GF-D8 (cell line): ENCODE measurements around the gene KCNJ10.
"Not testable (repeated sequence)": the region's sequence is repeated elsewhere in the genome, so short reads cannot be mapped to it uniquely, and the experiment has no call there.

ENCODE experiments used
- DNase-seq: peaks from one replicate; lab custom pipeline; 2025; lab: John Stamatoyannopoulos, UW

The KCNJ10 gene

DNA sequence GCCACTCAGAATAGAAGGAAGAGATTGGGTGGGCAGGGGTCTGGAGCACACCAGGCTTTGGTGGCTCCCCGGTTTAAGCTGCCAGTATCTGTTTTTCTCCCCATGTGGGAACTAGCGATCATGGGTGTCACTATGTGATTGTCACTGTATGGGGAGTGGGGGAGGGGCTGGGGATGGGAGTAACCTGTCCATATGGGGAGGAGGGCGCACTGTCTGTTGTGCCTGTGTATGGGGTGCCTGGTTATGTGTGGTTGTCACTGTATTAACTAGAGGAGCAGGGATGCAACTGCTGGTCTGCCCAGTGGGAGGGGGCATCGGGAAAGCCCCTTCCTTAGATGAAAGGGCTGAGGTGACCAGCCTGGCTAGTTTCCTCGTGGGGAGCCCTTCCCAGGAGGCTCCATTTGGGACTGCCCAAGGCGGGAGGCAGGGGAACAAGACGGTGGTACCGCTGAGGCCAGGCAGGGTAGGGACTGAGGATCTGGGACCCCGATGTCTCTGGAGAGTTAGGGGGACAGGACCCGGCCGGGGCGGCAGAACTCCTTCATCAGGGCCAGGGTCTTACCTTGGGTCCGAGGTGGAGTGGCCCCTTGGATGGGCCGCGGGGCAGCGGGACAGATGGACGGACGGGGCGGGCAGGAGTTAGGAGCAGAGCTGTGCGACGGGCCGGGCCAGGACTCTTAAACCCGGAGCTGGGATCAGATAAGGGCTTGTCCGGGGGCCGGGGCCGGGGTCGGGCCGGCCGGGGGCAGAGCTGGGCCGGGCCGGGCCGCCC lies at the start of gene KCNJ10:
TSS of gene KCNJ10 (minus strand) at position 701 of the 772 bp plus-strand sequence. CDS start 27,628 bp downstream, outside the sequence.
- no peak for DNase-seq

GRCh38 chr1:160118928-160119327 lies 49.0 kb upstream of the KCNJ10 start:
- no peak for DNase-seq

DNA sequence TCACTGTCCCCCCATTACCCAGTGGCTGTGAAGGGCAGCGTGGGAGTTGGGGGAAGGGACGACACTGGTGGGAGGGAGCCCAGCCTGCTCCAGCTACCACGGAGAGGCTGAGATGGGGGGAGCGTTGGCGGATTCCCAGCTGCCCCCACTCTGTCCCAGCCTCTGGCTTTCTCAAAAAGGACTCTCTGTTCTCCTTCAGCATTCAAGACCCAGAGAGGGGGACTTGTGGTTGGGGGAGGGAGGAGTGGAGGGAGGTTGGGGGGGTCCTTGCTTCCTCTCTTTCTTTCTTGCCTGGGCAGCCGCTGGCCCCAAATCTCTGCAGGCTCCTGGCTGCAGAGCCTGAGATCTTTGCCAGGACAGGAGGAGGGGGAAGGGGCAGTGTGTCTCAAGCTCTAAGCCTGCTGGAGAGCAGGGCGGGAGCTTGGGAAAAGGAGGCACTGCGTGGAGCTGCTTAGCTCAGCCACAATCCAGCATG lies 47.8 kb upstream of the KCNJ10 start:
- no peak for DNase-seq

DNA sequence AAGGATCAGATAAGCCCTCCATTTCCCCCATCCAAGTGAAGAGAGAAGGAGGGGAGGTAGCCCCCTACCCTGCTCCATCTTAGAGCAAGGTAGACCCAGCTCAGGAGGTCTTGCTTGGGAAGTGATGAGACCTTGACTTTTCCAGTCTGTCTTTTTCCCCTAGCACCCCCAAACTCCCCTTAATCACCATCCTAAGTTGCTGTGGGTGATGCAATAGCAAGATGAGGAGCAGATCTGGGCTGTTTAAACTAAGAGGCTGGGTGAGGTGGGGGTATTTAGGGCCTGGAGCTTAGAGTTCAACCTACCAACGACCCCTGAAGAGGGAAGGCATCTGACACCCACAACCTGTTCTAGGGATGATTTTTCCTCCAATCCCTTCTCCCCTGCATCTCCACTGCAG lies 47.3 kb upstream of the KCNJ10 start:
- no peak for DNase-seq

GRCh38 chr1:160116283-160117147 lies 46.6 kb upstream of the KCNJ10 start:
- DNase-seq: no peak

GRCh38 chr1:160115545-160116282 lies 45.8 kb upstream of the KCNJ10 start, which contains the start of gene ATP1A2:
ATP1A2 (plus strand) TSS chr1:160115759; CDS start chr1:160115862, 103 bp downstream.
- no peak for DNase-seq

DNA sequence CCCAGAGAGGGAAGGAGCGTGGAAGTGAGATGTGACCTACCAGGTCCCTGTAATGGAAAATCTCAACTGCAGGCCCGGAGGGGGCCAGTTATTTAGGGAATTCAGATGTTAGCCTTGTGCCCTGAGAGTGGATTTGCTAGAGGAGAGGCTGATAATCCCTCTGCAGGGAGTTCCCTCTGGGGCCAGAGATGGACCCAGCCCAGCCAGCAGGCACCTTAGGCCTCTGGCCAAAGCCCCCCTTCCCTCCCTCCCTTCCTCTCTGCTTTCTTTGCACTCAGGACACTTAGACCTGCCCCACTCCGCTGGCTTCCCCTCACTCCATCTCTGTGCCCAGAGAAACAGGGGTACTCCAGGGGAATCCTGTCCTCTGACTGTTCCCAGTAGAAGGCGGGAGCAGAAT lies 44.1 kb upstream of the KCNJ10 start:
- no peak for DNase-seq

- no peak for DNase-seq
These were observed 43.4 kb upstream of the KCNJ10 start for GRCh38 chr1:160113407-160113806.

GRCh38 chr1:160112357-160112756 lies 42.4 kb upstream of the KCNJ10 start:
- no peak for DNase-seq

DNA sequence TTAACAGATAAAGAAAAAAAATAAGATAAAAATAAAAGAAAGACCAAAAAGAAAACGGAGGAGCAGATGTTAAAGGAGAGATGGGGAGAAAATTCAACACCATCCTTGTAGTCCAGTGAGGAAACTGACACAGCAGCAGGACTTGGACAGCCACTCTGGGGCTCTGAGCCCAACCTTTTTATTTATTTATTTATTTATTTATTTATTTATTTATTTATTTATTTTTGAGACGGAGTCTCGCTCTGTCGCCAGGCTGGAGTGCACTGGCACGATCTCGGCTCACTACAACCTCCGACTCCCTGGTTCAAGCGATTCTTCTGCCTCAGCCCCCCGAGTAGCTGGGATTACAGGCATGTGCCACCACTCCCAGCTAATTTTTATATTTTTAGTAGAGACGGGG lies 41.5 kb upstream of the KCNJ10 start:
- DNase-seq: not testable (repeated sequence)

DNA sequence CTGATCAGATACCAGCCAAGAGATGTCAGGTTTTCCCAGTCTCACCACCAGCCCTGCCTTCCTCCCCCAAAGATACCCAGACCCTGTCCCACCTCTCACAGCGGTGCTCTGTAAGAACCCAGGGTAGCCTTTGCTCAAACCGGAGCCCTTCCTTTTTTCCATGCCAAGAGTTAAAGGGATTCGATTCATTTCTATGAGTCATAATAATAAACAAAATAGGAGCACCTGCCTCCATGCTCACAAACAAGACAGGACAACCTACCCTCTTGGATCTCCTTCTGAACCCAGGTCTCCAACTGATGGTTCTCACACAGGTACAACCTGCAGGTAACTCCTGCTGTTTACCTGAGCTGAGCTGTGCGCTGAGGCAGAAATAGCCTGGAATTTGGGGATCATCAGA lies 39.7 kb upstream of the KCNJ10 start:
- no peak for DNase-seq

DNA sequence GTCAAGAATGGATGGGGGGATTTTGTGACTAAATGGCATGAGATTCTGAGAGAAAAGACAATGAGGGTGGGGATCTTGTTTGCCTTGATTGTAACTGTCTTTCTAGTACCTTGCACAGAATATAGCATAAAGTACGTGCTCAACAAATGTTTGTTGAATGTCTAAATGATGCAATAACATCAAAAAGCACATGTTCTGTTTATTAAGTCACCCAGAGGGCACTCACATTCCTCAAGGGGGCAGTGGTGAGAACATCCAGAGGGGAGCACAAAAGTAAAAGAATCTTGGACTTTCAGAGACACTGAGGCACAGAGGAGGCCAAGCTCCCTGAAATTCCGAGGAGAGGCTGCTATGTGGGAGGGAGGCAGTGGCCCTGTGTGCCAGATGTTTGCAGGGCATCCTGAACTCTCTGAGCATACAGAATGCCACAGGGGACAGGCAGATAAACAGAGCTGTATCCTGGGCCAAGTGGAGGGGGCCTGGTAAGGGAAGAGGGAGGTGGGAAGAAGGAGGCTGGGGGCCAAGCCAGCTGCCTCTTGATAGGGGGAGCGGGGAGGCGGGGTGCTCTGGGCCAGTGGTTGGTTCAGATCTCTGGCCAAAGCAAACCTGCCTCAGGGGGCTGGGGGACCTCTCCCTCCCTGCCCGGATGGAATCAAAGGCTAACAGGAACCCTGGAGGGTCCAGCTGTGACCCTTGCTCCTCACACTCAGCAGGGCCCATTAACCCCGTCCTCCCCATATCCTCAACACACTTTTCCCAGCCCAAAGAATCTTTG lies 39.1 kb upstream of the KCNJ10 start:
- DNase-seq: no peak

GRCh38 chr1:160107512-160107911 lies 37.6 kb upstream of the KCNJ10 start:
- no peak for DNase-seq

DNA sequence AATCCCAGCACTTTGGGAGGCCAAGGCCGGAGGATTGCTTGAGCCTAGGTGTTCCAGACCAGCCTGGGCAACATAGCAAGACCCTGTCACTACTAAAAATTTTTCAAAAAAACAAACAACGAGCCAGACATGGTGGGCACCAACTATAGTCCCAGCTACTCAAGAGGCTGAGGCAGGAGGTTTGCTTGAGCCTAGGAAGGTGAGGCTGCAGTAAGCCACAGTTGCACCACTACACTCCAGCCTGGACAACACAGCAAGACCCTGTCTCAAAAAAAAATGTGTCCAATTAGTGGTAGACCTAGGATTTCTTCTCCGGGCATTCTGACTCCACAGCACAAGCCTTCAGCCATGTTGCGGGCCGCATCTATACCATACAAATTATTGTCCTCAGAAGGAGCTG lies 35.2 kb upstream of the KCNJ10 start:
- DNase-seq: no peak

DNA sequence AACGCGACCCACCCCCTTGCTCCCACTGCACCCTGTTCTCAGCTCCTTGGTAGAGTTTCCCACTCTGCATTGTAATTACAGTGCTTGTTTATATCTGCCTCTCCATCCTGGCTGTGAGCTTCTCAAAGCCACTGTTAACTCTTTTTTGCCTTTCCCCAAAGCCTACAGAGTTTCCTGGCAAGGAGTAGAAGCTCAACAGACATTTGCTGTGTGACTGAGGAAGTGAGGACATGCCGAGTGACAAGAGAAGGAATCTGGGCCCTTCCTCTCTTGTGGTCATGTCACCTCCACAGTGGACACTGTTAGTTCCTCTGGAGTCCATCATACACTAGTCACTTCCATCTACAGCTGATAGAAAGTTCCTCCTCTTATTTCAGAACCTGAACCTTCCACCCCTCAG lies 34.5 kb upstream of the KCNJ10 start:
- DNase-seq: no peak

GRCh38 chr1:160103658-160104408 lies 33.9 kb upstream of the KCNJ10 start:
- no peak for DNase-seq

DNA sequence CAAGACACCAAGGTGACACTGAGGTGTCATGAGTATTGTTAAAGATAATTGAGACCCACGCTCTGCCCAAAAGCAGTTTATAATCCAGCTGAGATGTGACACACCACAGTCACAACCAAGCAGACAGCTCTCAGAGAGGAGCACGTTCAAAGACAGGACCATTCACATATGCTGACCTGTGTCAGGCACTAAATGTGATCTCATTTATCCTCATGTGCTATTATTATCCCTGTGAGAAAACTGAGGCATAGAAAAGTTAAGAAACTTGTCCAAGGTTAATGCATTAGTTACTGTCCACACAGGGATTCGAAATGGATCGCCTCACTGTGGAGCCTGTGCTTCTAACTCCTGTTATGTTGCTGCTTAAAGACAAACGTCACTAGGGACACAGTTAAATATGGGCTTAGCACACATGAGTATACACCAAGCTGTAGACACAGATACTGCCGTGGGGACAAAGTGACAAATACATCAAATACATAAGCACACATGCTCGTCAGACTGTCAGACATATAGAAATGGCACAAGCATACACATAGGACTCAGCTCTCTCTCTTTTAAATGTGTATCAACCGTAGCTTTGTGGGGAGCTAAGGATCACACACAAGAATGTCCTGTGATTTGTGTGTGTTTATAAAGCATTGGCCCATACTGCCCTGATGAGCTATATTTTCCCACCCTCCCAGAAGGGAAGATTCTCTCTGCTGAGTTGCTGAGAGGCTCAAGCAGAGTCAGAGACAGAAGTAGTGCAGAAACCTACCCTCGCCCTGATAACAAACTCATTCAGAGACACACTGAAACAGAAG lies 32.0 kb upstream of the KCNJ10 start:
- DNase-seq: no peak

- DNase-seq: peak; percentile 41
These were observed 31.2 kb upstream of the KCNJ10 start for GRCh38 chr1:160101037-160101716.

DNA sequence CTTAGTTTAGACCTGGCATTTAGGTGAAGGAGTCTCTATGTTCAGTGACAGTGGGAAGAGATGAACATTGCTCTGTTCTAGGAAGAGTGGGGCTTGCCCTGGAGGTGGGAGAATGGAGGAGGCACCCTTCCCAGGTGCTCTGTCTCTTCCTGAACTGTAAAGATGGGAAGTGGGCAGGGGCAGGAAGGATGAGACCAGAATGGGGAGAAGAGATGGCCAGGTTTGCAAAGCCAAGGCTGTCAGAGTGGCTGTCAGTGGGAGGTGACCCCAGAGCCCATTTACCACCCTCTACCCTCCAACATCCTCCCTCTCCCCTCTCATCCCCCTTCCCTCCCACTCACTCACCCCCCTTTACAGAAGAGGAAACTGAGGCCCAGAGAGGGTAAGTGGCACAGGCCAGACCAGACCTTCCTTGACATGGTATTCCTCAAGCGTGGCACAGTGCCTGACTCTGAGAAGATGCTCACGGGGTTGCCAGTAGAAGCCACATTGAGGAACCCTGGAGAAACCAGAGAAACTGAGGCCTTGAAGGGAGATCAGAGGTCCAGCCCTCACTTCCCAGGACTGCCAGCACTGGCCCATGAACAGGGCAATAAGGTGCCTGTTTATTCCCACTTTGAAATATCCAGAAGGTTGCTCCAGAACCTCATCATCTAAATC lies 29.9 kb upstream of the KCNJ10 start:
- no peak for DNase-seq
